Left renal cortex interstitium (tissue), 4 donors: Measurements from ENCODE around the gene ROR1. TPM values are rescaled to one million over a fixed set of nuclear protein-coding genes. Genes with fewer than 3 reads are reported as not detected.

Experiments used
- DNase-seq, 4 donors: peaks; one replicate each; pipeline ENCODE4 v3.0.0-alpha.2; 2013; ENCODE audit warnings: low read depth in 4 of 4, low spot score in 2 of 4, missing footprints in 1 of 4
- polyA plus RNA-seq, 4 donors: library from polyadenylated mRNA; unstranded; fragments of 120-200 nt; gene quantifications; one replicate each; pipeline ENCODE4 v1.2.1, GENCODE V29; 2013; ENCODE audit not compliant: insufficient read length in 4 of 4

ROR1 gene
- polyA plus RNA-seq, 4 donors, result 29.2 to 38.1 (median 33.3) TPM

DNA sequence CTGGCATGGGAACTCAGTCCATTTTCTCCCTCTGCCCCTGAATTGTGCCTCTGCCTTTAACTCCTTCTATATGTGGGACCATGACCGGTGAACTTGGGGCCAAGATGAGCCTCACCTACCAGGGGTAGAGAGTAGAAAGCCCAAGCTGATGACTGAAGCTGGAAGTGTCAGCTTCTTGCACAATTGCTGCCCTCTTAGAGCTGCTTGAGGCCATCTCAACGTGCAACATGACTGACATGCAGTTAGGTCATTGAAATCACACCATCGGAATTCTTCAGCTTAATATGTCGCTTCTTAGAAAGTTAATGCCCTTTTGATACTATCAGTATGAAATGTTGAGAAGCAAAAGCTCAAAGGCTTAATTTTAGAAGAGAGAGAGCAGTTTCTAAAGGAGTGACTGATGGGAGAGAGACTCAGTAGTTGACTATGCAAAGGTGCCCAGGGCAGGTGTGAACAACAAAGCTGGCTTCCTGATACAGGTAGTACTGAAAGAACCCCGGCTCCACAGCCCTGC is 340.3 kb downstream of the ROR1 start:
- DNase-seq, result no peak

DNA sequence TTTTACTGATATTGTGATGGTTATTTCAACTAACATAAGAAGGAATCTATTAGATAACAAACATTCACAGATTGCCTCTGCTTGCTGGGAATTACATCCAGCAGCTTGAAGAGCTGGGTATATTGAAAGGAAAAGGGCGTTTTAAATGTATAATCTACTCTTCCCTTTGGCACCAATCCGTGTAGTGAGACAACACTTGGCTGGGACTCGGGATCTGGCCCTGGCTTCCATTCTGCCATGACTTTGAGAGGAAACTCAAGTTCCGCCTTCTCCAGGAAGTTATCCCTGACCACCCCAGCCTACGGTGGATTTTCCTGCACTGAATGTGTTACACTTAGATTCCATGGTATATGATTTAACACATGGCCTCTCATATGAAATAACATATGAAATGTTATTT is 342.7 kb downstream of the ROR1 start:
- no peak for DNase-seq

DNA sequence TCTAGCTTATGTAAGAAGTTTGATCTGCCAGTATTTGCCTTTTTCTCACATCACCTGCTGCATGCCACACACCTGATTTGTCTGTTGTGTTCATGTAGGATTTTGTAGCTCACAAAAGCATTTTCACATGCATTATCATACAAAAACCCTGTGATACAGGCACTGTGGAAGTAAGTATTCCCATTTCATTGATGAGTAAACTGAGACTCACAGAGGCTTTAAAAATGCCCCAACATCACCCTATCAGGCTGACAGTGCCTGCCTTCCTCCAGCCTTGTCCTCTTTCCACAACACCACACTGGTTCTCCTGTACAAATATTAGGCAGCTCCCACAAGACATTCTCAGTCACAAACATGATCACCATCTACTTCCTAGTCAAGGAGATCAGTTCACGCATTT is 343.7 kb downstream of the ROR1 start:
- no peak for DNase-seq

DNA sequence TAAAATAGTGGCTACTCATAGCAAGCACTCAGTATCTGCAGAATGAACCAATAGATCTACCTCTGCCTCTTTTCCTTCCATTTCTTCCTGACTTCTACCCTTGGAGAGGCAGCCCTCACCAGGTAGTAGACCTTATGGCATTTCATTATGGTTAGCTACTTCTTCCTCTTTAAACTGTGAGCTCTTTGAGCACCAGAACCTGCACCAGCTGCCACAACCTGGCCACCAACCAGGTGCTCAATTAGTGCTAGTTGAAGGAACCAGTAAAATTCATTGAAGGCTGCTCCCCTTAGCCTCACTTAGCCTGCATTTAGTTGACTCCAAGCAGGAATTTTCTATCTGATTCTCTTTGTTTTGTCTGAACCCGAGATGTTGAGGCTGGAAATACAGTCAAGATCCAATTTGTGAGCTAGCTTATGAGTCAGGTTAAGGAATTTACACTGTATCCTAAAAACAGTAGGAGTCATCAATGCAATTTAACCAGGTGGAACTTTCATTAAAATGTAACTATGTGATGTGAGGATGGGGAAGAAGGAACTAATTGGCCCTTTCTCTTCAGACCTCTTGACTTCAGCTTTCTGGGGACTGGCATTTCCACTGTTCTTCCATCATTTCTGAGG is 348.1 kb downstream of the ROR1 start:
- DNase-seq, result no peak

DNA sequence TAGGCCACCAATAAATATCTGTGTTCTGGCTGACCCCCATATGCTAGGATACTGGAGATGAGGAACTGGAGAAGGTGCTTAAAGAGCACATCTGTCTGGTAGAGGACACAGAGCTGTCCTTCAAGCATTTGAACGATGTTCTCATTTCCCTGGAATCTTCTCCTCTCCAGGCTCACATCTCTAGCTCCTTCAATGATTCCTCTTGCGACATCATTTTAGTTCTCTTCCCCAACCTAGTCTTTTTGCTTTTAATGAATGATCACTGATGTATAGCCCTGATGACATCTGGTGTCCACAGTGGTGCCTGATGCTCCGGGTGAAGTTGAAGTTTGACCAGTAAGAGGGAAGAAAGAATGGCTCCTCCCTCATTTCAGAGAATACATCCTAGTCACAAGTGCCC is 348.8 kb downstream of the ROR1 start:
- no peak for DNase-seq

DNA sequence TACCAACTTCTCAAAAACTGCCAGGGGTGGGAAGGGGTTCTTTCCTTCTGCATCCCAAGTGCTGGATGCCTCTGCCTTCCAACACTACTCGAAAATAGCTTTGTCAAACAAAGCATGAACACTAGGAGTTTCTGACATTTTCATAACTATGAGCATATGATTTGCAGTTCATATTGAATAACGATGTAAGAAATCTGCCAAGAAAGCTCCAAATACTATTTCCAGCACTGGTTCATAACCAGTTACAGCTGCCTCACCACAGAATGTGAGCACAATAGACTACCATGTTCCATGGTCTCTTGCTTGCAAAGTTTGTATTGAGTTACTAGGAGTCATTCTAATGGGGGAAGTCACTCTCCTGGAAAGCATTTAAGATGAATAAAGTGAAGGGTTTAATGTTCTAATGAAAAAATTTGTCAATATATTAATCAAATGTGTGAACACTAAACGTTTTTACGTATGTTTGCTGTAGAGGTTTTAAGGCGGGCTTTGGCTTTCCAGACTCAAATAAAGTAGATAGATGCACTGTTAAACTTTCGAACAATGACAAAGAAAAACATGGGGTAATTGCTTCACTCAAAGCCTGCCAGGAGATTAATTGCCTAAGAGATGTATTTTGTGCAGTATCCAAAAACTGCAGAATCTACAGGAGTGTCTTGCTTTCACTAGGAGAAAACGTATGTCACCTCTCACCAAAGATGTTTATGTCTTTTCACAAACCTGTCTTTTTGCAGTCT is 351.1 kb downstream of the ROR1 start:
- DNase-seq, result no peak

DNA sequence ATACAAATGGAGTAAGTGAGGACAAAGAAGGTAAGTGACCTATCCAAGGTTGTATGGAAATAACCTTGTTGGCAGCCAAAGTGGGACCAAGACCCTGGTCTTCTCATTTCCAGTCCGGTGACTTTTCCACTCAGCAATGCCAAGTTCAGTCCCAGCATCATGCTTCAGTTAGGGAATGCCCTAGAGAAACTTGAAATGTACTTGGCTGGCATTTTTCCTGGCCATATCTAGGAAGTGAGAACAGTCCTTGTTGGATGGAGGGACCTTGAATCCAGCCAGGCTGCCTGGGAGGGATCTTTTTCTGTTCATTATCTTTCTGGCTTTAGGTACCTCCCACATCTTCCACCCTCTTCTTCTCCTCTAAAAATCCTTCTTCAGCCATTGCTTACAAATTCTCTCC is 352.8 kb downstream of the ROR1 start:
- DNase-seq, result no peak

DNA sequence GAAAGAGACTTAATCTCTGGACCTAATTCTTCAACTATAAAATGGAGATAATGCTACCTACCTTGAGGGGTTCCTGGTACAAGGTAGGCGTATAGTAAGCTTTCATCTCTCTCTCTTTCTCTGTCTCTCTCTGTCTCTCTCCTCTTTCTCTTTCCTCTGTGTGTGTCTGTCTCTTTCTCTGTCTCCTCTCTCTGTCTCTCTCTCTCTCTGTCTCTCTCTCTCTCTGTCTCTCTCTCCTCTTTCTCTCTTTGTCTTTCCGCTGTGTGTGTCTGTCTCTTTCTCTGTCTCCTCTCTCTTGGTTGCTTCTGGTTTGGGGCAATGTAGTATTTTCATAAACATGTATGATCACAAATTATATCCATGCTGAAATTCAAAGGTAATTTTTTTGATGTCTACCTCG is 353.5 kb downstream of the ROR1 start:
- DNase-seq, result no peak

DNA sequence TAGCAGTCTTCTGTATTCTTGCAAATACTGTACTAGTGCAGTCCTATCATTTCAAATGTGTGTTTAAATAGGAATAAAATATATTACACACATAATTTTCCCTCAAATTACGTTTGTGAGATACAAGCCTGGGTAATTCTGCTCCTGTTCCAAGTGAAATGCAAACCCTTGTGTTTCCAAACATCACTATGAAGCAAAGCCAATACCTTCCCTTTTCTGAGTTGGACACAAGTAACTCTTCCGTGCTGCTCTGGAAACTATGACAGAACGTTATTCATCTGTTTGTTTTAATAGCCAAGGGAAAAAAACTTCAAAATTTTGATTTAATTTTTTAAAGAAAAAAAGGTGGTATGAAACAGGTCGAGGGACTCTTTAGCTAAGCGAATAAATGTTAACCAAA is 355.9 kb downstream of the ROR1 start:
- no peak for DNase-seq

DNA sequence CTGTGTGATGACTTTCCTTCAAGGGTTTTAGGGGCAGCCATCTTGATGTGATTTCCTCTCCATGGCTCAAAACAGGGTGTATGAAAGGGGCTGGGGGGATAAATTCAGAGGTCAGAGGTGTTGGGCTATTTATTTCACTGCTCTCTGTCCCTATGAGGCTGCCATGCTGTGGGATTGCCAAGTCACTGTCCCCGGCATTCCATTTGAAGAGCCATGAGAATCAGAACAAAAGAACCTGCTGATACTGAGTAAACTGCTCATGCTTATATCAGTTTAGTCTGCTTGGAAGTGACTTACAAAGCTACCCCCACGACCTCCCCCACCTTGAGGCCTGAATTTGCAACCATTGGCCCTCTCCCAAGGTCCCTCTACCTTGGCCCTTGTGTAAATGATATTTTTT is 357.3 kb downstream of the ROR1 start:
- DNase-seq, result no peak

DNA sequence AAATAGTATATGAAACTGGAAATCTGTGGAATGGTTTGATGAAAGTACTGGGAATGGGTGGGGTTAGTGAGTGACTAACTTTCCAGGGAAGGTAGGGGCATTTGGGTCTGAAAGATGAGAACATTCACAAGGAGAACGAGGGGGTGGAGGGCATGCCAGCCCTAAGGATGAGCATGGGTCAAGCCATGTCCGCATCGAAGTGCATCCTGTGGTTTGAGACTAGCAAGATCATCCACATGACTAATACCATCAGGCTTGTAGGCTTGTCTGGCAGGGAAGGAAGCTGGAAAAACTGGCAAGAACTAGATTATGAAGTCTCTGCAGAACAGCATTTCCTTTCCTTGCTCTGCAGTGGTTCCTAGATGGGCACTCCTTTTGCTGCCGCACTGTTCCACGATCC is 359.2 kb downstream of the ROR1 start:
- no peak for DNase-seq

DNA sequence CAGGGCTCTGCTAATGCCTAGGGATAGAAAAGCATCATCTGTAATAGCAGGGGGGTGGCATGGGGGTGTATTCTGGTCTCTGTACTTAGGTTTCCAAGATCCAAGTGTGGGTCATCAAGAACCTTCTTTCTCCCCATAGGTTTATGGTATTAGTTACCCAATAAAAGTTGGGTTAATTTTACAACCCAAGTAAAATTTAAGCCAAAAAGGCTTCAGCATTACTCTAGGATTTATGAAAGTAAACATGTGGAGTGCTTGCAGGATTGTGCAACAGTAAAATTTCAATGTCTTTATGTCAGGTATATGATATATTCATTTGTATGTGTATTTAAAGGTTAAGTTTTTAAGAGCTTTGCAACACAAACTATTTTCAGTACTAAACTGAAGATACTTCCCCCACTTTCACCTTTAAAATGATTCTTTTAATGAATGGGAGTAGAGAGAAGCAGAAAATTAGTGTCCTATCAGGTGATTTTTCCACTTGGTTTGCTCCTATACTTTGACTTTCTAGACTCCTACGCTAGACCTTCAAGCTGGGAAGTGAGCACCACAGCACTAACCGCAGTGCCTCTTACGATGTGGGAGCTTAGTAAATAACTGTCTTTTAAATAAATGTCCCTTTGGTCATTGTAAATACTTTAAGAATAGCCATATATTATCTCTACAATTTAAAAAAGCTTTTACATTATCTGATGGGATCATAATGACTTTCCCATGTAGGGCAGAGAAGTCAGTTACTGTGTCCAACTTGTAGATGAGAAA is 361.8 kb downstream of the ROR1 start:
- no peak for DNase-seq

DNA sequence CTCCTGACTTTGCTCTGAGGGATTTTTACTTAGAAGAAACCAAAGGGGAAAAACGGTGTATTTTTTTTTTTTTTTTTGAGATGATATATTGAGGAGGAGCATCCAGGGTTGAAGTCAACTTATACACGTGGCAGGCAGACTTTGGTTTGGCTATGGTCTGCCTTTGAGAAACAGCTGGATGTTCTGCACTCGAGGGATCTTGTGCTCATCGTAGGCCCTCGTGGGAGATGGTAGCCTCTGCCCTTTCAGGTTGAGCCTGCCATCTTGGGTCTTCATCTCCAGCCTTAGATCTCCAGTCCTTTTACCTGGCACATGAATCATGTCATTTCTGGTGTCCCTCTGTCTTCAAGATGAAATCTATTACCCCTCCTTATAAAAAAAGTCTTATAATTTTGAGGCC is 362.5 kb downstream of the ROR1 start:
- no peak for DNase-seq

DNA sequence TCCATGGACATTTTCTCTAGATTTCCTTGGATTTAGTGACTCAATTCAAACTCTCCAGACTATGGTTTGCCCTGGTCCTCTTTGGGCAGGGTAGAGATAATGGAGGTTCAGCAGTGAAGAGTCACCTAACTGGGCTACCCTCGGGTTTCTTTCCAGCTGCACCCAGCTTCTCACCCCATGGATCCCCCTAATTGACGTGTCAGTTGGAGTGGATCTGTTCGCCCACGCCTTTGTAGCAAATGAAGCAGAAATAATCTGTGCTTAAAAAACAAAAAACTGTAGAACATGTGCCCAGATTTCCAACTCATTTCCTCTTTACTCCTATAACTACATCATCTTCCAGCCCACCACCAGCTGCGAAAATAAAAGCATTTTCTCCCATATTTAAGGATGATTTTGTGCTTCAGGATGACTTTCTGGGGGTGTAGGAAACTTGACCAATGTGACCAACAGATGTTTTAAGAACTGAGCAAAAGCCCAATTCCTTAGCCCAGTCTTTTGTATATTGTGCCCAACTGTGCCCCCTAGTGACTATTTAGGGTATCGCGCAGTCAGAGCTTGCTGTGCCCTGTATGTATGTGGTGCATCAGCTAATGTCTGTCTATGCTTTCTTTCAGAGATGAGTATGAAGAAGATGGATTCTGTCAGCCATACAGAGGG is 363.1 kb downstream of the ROR1 start:
- DNase-seq, result peak in 2 of 4 donors; percentile 58 to 77

DNA sequence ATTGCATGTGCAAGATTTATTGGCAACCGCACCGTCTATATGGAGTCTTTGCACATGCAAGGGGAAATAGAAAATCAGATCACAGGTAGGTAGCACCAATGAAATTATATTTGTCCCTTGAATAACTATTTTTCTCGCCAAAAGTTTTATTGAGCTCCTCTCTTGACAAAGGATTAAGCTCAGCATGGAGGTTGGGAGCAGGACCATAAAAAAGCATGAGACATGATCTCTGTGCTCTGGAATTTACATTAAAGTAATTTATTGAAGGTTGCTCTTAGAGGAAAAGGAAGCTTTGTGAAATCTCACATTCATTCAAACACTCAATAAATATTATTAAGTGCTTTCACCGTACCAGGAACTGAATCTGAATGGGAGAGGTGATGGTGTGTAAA is 363.6 kb downstream of the ROR1 start:
- DNase-seq, result no peak

DNA sequence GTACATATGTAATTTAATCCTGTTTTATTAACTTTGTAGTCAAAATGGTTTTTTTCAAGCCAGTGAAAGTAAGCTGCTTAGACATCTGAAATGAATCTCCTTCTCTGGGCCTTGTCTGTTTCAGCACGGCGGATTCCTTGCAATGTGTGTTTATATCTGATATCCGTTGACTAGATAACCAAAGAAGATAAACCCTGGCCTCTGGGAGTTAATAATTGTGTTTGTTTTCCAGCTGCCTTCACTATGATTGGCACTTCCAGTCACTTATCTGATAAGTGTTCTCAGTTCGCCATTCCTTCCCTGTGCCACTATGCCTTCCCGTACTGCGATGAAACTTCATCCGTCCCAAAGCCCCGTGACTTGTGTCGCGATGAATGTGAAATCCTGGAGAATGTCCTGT is 366.1 kb downstream of the ROR1 start:
- DNase-seq, result no peak

DNA sequence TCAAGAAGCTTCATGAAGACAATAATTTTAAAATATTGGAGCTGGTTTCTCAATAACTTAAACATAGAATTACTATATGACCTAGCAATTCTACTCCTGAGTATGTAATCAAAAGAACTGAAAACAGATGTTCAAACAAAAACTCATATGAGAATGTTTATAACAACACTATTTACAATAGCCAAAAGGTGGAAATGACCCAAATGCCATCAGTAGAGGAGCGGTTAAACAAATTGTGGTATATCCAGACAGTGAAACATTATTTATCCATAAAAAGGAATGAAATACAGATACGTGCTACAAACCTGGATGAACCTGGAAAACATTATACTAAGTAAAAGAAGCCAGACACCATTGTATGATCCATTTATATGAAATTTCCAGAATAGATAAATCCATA is 366.8 kb downstream of the ROR1 start:
- no peak for DNase-seq

DNA sequence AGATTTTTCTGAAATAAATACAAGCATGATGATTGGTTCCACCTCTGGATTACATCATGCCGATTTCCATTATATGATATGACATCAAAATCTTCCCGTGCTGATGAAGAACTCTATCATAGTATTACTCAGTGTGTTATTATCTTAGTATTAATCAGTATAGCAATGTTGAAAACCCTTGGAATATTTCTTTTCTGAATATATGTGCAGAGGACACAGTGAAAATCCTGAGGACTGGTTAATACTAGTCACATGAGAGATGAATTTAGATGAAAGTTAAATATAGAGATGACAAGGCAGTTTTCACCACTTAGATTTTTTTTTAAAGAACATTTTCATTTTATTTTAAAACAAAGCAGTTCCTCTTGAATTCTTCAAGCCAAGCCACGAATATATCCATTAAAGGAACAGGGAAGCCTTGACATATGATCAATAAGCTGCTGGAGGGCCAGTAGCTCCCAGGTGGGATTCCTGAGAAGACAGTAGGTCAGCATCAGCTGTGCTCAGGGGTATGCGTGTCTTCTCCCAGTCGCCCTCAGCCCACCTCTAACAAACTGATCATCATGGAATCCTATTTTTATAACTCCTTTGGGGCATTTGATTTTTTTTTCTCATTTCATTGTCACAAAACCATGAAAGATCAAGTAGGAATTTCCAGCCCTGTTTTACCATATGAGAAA is 373.4 kb downstream of the ROR1 start:
- no peak for DNase-seq

DNA sequence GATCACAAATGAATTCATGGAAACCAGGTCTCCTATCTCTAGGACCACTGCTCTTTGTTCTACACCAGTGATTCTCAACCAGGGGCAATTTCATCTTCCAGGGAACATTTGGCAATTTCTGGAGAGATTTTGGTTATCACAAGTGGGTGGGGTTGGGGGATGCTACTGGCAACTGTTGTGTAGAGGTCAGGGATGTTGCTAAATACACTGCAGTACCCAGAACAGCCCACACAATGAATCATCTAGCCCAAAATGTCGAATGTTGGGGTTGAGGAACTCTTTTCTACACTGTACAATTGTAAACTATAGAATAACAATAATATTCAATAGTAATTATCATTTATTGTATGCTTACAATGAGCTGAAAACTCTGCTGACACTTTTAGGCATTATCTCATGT is 373.9 kb downstream of the ROR1 start:
- no peak for DNase-seq

DNA sequence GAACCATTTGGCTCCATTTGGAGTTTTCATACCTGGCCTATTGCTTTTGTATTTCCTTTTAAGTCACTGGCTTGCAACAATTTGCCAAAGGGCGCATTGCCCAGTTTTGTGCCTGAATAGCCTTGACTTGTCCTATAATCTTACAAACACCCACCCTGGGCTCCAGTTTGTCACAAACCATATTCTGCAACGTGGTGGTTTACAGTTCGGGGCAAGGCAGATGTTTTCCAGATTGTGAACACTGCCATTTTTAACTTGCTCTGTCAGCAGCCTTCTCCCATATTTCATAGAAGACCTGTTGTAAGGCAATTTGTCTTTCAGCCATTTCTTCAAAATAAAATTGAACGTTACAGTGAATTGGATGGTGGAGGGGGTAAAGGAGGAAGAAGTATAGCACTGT is 376.4 kb downstream of the ROR1 start:
- no peak for DNase-seq
